GM18909 (cell line): ENCODE data around the gene MAFG.

Experiments
- ATAC-seq: cut with Tn5 transposase; IDR thresholded peaks from one replicate; pipeline ENCODE4 v1.9.1; 2021; ENCODE audit warnings: mild to moderate bottlenecking; ENCODE audit not compliant: unreplicated experiment, poor library complexity

The MAFG gene

GRCh38 chr17:81925860-81926450, 1.6 kb downstream of the MAFG start:
- ATAC-seq: no peak

GRCh38 chr17:81924557-81925532, 2.7 kb downstream of the MAFG start:
- ATAC-seq: no peak

- no peak for ATAC-seq
Observed at GRCh38 chr17:81923302-81924260, 4.0 kb downstream of the MAFG start.

GRCh38 chr17:81922566-81923301, 4.8 kb downstream of the MAFG start:
- ATAC-seq: no peak

DNA sequence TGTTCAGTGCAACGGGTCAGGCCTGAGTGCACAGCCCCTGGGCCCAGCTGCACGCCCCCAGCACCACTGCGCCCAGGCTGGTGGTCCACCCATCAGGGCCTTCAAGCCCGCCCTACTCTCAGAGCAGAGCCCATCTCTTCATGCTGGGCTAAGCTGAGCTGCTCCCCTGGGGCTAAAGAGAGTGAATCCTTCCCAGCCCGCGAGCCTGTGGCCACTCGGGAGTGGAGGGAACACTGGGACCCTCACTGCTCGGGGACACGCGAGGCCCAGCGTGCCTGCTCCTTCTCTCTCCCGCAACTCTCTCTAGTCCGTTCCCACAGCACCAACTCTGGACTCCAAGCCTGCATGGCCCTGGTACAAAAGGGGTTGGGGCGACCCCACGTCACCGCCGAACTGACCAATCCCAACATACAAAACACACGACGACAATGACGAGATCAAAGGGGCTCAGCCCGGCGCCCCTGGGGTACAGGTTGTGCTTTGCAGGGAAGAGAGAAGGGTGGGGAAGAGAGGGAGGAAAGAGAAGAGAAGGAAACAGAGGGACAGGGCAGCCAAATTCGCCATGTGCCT, 5.5 kb downstream of the MAFG start:
- ATAC-seq: no peak

- ATAC-seq: no peak
Observed at GRCh38 chr17:81921537-81921862, 6.0 kb downstream of the MAFG start.

GRCh38 chr17:81920612-81921536, 6.7 kb downstream of the MAFG start:
- no peak for ATAC-seq

DNA sequence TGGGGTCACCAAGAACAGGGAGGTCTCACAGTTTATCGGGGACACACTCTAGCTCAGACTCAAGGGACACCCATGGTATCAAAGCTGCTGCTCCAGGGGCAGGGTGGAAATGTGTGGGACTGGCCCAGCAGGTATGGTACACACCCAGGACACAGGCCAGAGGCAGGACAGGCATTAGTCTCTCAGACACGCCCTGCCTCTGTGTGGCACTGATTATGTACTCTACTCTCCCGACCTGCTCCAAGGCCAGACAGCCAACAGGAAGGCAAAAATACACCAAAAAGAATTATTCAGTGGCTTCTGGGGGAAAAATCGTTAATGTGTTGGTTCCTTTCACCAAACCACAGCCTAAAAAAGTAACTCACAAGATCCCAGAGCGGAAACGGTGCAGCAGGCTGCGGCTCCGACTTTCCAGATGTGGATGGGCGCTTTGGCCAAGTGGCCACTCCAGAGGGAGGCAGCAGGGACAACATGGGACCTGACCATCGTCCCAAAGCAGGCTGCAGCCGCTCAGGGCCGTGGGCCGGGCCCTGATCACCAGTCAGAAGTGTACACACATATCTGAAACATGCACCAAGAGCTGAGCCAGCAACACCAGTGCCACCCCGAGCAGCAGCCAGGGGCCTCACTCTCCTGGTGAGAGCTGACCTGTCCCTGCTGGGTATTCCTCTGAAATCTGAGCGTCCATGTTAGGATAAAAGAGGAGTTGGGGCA, 8.5 kb downstream of the MAFG start:
- ATAC-seq: peak; percentile 20

GRCh38 chr17:81918333-81918669, 9.2 kb downstream of the MAFG start:
- ATAC-seq: peak; percentile 17

- peak; percentile 62 for ATAC-seq
Observed at GRCh38 chr17:81917565-81918332, 9.8 kb downstream of the MAFG start, which contains the start of gene SIRT7. Gene SIRT7, minus strand, starts transcription at chr17:81918176. Its CDS starts 45 bp downstream, at chr17:81918131.

GRCh38 chr17:81916234-81917001, 11.1 kb downstream of the MAFG start:
- no peak for ATAC-seq

DNA sequence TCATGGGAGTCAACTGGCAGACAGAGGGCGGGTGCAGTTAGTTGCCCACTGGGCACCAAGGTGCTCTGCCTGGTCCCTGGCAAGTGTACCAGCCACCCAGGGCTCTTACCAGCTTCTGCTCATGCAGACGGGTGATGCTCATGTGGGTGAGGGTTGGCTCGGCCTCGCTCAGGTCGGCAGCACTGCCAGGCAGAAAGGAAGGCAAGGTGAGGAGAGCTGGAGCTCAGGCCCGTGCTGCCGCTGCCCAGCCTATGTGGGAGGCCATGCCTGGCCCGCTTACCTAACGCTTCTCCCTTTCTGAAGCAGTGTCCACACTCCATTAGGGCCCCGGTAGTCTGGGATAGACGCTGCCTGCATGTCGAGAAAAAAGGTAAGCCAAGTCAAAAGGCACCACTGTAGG, 12.2 kb downstream of the MAFG start:
- no peak for ATAC-seq

DNA sequence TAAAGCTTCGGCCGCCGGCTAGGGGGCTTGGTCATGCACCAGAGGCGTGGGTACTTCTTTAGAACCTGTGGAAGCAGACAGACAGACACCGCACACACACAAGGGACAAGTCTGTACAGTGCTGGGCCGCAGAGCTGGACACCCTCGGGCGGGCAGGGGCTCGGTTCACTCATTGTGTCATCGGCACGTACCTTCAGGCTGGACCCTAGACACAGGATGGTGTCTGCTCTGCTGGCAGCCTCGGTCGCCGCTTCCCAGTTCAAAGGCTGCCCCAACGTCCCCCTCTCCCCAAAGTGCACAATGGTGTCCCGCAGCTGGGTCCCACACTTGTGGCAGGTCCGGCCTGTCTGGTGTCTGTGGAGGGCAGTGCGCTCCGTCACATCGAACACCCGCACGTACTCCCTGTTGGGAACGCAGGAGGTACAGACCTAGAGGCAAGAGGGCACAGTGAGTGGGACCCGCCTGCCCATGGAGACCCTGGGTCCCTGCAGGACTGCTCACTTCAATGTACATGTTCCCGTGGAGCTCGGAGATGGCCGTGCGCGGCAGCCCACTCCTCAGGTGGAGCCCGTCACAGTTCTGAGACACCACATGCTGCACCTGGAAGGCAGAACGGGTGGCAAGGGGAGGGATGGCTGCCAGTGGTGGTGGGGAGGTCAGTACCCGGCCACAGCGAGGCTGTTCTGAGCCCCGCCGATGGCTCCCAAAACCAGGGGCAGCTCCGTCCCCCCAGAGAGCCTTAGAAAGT, 13.3 kb downstream of the MAFG start:
- ATAC-seq: no peak

GRCh38 chr17:81913394-81914102, 14.0 kb downstream of the MAFG start:
- no peak for ATAC-seq
